ENCODE data around the gene NMNAT3.

The NMNAT3 gene

GRCh38 chr3:139660269-139660668 lies 17.5 kb downstream of the NMNAT3 start:
- no peak overlapping the region for H3K27ac ChIP-seq (ENCODE audit: low read depth, low read length)
- no peaks in the 10 kb centered on the region for H3K9me2 ChIP-seq (replicated peaks; ENCODE audit: insufficient read depth, low read length)
- no peak overlapping the region for H3K9ac ChIP-seq (ENCODE audit: low read length)
- no peaks in the 10 kb centered on the region for H3F3A ChIP-seq (ENCODE audit: insufficient read depth)
- H3K36me3 ChIP-seq (ENCODE audit: low read length) = no peaks in the 10 kb centered on the region
- no peak overlapping the region for H2AFZ ChIP-seq (ENCODE audit: low read depth, low read length, severe bottlenecking)
- H3K4me2 ChIP-seq (ENCODE audit: low read depth, low read length, poor library complexity, severe bottlenecking) = no peak overlapping the region
- no peak overlapping the region for H3K4me3 ChIP-seq (ENCODE audit: insufficient read depth, low read length, poor library complexity, severe bottlenecking)
- no peaks in the 10 kb centered on the region for H3K79me2 ChIP-seq (ENCODE audit: insufficient read depth, low read length)
- no peaks in the 10 kb centered on the region for H3K27me3 ChIP-seq (ENCODE audit: low read length)
- no peaks in the 10 kb centered on the region for H4K20me1 ChIP-seq (ENCODE audit: low read depth, low read length)
- TF ChIP-seq EZH2phosphoT487 (conservative IDR thresholded peaks at IDR 0.05; ENCODE audit: low read length) (no peak), CTCF (IDR thresholded peaks at IDR 0.05; ENCODE audit: insufficient read depth, low read length, poor library complexity, severe bottlenecking) (no peak)
- no peaks in the 10 kb centered on the region for H3K9me3 ChIP-seq (ENCODE audit: insufficient read depth, low read length)

GRCh38 chr3:139659511-139659910 lies 18.3 kb downstream of the NMNAT3 start:
- H3K9ac ChIP-seq (ENCODE audit: low read length) = no peak overlapping the region
- H3K9me3 ChIP-seq (ENCODE audit: insufficient read depth, low read length) = no peaks in the 10 kb centered on the region
- no peaks in the 10 kb centered on the region for H3K27me3 ChIP-seq (ENCODE audit: low read length)
- H2AFZ ChIP-seq (ENCODE audit: low read depth, low read length, severe bottlenecking) = no peak overlapping the region
- no peak overlapping the region for H3K27ac ChIP-seq (ENCODE audit: low read depth, low read length)
- H3F3A ChIP-seq (ENCODE audit: insufficient read depth) = no peaks in the 10 kb centered on the region
- no peaks in the 10 kb centered on the region for H3K79me2 ChIP-seq (ENCODE audit: insufficient read depth, low read length)
- TF ChIP-seq EZH2phosphoT487 (conservative IDR thresholded peaks at IDR 0.05; ENCODE audit: low read length) (no peak), CTCF (IDR thresholded peaks at IDR 0.05; ENCODE audit: insufficient read depth, low read length, poor library complexity, severe bottlenecking) (no peak)
- no peak overlapping the region for H3K4me3 ChIP-seq (ENCODE audit: insufficient read depth, low read length, poor library complexity, severe bottlenecking)
- H3K36me3 ChIP-seq (ENCODE audit: low read length) = no peaks in the 10 kb centered on the region
- no peak overlapping the region for H3K4me2 ChIP-seq (ENCODE audit: low read depth, low read length, poor library complexity, severe bottlenecking)
- no peaks in the 10 kb centered on the region for H4K20me1 ChIP-seq (ENCODE audit: low read depth, low read length)
- no peaks in the 10 kb centered on the region for H3K9me2 ChIP-seq (replicated peaks; ENCODE audit: insufficient read depth, low read length)

DNA sequence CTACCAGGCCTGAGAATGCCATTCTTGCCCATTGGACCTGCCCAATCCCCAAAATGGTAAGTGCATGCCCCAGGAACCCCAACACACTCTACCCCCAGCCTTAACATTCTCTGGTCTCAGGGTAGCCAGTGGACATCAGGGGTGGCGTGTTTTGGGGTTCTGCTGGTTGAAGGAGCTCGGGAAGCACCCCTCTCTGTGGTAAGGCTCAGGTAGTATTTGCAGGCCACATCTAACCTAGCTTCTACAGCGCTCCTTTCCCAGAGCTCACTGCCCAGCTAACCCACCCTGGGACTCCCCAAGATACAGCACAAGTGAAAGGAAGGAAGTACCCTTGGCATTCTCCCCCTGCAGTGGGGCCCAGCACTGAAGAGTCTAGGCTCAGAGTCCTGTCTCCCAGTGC lies 19.8 kb downstream of the NMNAT3 start:
- Histone ChIP-seq H3K4me3 (ENCODE audit: insufficient read depth, low read length, poor library complexity, severe bottlenecking) (no peak overlapping the region), H3K9me2 (replicated peaks; ENCODE audit: insufficient read depth, low read length) (no peaks in the 10 kb centered on the region), H3K36me3 (ENCODE audit: low read length) (no peaks in the 10 kb centered on the region), H4K20me1 (ENCODE audit: low read depth, low read length) (no peaks in the 10 kb centered on the region), H3F3A (ENCODE audit: insufficient read depth) (no peaks in the 10 kb centered on the region), H2AFZ (ENCODE audit: low read depth, low read length, severe bottlenecking) (no peak overlapping the region), H3K27me3 (ENCODE audit: low read length) (no peaks in the 10 kb centered on the region), H3K9me3 (ENCODE audit: insufficient read depth, low read length) (no peaks in the 10 kb centered on the region), H3K27ac (ENCODE audit: low read depth, low read length) (no peak overlapping the region), H3K4me2 (ENCODE audit: low read depth, low read length, poor library complexity, severe bottlenecking) (no peak overlapping the region), H3K79me2 (ENCODE audit: insufficient read depth, low read length) (no peaks in the 10 kb centered on the region), H3K9ac (ENCODE audit: low read length) (no peak overlapping the region)
- TF ChIP-seq CTCF (IDR thresholded peaks at IDR 0.05; ENCODE audit: insufficient read depth, low read length, poor library complexity, severe bottlenecking) (no peak), EZH2phosphoT487 (conservative IDR thresholded peaks at IDR 0.05; ENCODE audit: low read length) (no peak)

All from SU-DHL-6 (cell line).